ENCODE results near the gene MAX. TPM values are rescaled to one million over a fixed set of nuclear protein-coding genes. Genes with fewer than 3 reads are reported as not detected.
A peak's percentile ranks its signal among the peaks of the same experiment; 100 is the strongest.

Gene MAX
- total RNA-seq, 3 donors from 2014 or later, result 50.5 to 64.1 (median 51.7) TPM

DNA sequence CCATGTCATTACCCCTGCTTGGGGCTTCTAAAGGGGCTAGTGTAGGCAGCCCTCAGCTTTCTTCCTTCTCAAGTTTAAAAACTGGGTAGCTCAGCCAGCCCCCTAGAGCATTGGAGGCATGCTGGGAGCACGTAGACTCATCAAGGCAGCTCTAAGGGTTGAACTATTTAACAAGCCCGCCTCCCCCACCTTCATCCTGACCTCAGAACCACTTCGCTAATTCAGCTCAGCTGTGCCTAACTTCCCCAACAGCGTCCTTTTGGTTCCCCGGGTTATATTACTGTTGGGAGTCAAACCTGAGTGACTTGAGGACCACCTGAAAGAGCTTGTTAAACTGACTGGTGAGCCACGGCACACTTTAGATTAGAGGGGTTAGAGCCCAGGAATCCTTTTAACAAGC, 30.1 kb downstream of the MAX start:
- no peak for TF ChIP-seq POLR2AphosphoS5 (IDR thresholded peaks at IDR 0.05)
- TF ChIP-seq, protein P1, sequence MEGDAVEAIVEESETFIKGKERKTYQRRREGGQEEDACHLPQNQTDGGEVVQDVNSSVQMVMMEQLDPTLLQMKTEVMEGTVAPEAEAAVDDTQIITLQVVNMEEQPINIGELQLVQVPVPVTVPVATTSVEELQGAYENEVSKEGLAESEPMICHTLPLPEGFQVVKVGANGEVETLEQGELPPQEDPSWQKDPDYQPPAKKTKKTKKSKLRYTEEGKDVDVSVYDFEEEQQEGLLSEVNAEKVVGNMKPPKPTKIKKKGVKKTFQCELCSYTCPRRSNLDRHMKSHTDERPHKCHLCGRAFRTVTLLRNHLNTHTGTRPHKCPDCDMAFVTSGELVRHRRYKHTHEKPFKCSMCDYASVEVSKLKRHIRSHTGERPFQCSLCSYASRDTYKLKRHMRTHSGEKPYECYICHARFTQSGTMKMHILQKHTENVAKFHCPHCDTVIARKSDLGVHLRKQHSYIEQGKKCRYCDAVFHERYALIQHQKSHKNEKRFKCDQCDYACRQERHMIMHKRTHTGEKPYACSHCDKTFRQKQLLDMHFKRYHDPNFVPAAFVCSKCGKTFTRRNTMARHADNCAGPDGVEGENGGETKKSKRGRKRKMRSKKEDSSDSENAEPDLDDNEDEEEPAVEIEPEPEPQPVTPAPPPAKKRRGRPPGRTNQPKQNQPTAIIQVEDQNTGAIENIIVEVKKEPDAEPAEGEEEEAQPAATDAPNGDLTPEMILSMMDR (IDR thresholded peaks at IDR 0.05), result no peak
- no peak for TF ChIP-seq POLR2A (IDR thresholded peaks at IDR 0.05)
- DNase-seq (ENCODE audit: low spot score in 2 of 2), result no peak
- intact Hi-C loops (cut with DNase I; ENCODE audit: low total_unique reads), result no loop called here
- Histone ChIP-seq H3K27ac (peak overlapping the region; percentile 16 to 17), H3K27me3 (no peaks in the 10 kb centered on the region), H3K4me1 (peaks cover 0 to 5% of the 10 kb centered on the region in 2 donors), H3K9me3 (no peaks in the 10 kb centered on the region), H3K4me3 (no peak overlapping the region), H3K36me3 (peaks cover 5% of the 10 kb centered on the region)

DNA sequence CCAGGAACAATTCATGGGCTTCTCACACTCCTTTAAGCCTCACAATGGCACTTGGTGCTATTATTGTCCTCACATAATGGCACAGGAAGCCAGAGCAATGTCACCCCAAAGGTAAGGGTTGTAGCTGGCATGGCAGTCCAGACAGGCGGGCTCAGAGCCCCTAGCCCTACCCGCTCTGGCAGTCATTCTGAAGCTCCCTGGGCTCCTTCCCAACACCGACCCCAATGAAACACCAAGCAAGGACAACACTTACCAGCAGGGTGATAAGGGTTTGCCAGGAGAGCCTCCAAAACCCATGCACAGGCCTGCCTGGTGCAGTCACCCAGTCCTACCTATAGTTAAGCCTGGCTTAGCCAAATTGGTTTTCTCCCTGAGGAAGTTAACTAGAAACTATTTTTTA, 30.8 kb downstream of the MAX start:
- DNase-seq (ENCODE audit: low spot score in 2 of 2), result no peak
- intact Hi-C loops (cut with DNase I; ENCODE audit: low total_unique reads), result no loop called here
- no peaks in the 10 kb centered on the region for H3K36me3 ChIP-seq
- no peak overlapping the region for H3K4me3 ChIP-seq
- H3K4me1 ChIP-seq, result peaks cover 0 to 5% of the 10 kb centered on the region in 2 donors
- no peaks in the 10 kb centered on the region for H3K9me3 ChIP-seq
- peak overlapping the region in 1 of 2 donors; percentile 17 for H3K27ac ChIP-seq
- TF ChIP-seq POLR2A (IDR thresholded peaks at IDR 0.05) (no peak), POLR2AphosphoS5 (IDR thresholded peaks at IDR 0.05) (no peak)
- no peaks in the 10 kb centered on the region for H3K27me3 ChIP-seq

DNA sequence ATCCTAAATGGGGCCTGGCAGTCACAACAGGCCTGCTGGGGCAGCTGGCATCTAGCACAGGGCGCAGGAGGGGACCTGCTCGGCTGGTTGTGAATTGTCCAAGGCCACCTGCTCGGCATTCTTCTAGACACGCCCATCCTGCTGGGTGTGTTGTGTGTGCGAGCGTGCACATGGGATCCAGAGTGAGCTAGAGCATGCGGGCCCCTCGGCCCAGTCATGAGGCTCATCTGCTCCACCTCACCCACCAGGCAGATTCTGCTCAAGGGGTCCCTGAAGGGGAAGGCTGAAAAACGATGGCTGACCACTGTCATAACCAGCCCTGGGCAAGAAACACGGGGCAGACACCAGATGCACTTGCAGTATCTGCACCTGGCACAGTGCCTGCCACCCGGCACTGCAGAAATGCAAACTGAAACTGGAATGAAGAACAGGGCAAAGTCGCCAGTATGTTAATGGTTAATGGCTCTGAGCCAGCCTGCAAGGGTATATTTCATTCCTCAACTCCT, 31.8 kb downstream of the MAX start:
- DNase-seq (ENCODE audit: low spot score in 2 of 2), result peak; percentile 32 to 62
- Histone ChIP-seq H3K27ac (peak overlapping the region in 1 of 2 donors; percentile 14), H3K9me3 (no peaks in the 10 kb centered on the region), H3K27me3 (no peaks in the 10 kb centered on the region), H3K4me3 (peak overlapping the region in 2 of 3 donors; percentile 6 to 36), H3K36me3 (no peaks in the 10 kb centered on the region), H3K4me1 (peaks cover 0 to 5% of the 10 kb centered on the region in 2 donors)
- TF ChIP-seq, protein P1 (IDR thresholded peaks at IDR 0.05), result no peak
- TF ChIP-seq POLR2AphosphoS5 (IDR thresholded peaks at IDR 0.05) (no peak), POLR2A (IDR thresholded peaks at IDR 0.05) (no peak)
- intact Hi-C loops (cut with DNase I; ENCODE audit: low total_unique reads), result no loop called here

- TF ChIP-seq, protein P1 (IDR thresholded peaks at IDR 0.05), result no peak
- TF ChIP-seq POLR2AphosphoS5 (IDR thresholded peaks at IDR 0.05), result no peak
- TF ChIP-seq POLR2A (IDR thresholded peaks at IDR 0.05), result no peak
- Histone ChIP-seq H3K36me3 (no peaks in the 10 kb centered on the region), H3K27me3 (no peaks in the 10 kb centered on the region), H3K27ac (no peak overlapping the region), H3K4me3 (no peak overlapping the region), H3K9me3 (no peaks in the 10 kb centered on the region), H3K4me1 (peaks cover 0 to 5% of the 10 kb centered on the region in 2 donors)
- no peak for DNase-seq (ENCODE audit: low spot score in 2 of 2)
- intact Hi-C loops (cut with DNase I; ENCODE audit: low total_unique reads), result loop anchor here (1.0 kb wide), 1 partner anchor 21 kb away; no protein-coding TSS in a partner anchor
These were observed 32.4 kb downstream of the MAX start for GRCh38 chr14:65069874-65070413.

DNA sequence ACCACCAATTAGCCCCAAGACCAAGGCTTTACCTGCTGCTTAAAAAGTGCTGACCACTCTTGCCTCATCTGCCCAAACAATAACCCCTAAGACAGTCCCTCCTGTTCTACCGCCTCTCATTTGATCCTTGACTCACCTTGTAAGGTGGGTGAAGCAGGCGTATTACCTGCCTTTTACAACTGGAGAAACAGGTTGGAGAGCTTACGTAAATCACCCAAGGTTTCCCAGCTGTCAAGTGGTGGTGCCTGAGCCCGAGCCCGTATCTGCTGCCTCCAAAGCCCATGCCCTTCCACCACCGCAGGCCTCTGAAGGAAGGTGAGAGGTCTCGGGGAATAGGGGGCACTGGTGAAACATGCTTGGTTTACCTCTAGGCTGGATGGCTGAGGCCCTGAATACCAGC, 36.6 kb downstream of the MAX start:
- DNase-seq (ENCODE audit: low spot score in 2 of 2), result no peak

More for the DNA sequence above, 36.6 kb downstream of the MAX start:
- H3K4me3 ChIP-seq, result no peak overlapping the region
- peaks cover 0 to under 1% of the 10 kb centered on the region in 2 donors for H3K4me1 ChIP-seq
- no peaks in the 10 kb centered on the region for H3K36me3 ChIP-seq
- intact Hi-C loops (cut with DNase I; ENCODE audit: low total_unique reads), result no loop called here
- no peak overlapping the region for H3K27ac ChIP-seq
- no peaks in the 10 kb centered on the region for H3K9me3 ChIP-seq
- TF ChIP-seq, protein P1 (IDR thresholded peaks at IDR 0.05), result no peak
- TF ChIP-seq POLR2A (IDR thresholded peaks at IDR 0.05), result no peak
- TF ChIP-seq POLR2AphosphoS5 (IDR thresholded peaks at IDR 0.05), result no peak
- H3K27me3 ChIP-seq, result no peaks in the 10 kb centered on the region
